B cell (primary cell): ENCODE measurements around the gene JAML. TPM values are rescaled to one million over a fixed set of nuclear protein-coding genes. Genes with fewer than 3 reads are reported as not detected.

Experiments used
- ATAC-seq: fragments of 200-7000 bp; cut with Tn5 transposase; one replicate; pipeline ENCODE4 v1.10.0; 2021; ENCODE audit warnings: low read depth, mild to moderate bottlenecking, moderate number of reproducible peaks, moderate library complexity
- CTCF ChIA-PET: fragments of 350-600 bp; sonication (Branson Sonifier 250); formaldehyde crosslinking; loops from one replicate; lab custom pipeline; 2021; ENCODE audit warnings: antibody characterized with exemption, inconsistent platforms; lab: Charles Lee
- POLR2A ChIA-PET: fragments of 350-600 bp; sonication (Branson Sonifier 250); formaldehyde crosslinking; loops from one replicate; lab custom pipeline; 2021; ENCODE audit warnings: antibody characterized with exemption; lab: Charles Lee
- DNase-seq: peaks from one replicate; pipeline ENCODE4 v3.0.0; 2013
- H2AFZ ChIP-seq: 2 replicates; pipeline ENCODE4 v1.6.1; 2012; ENCODE audit warnings: mild to moderate bottlenecking, low read depth, low read length; ENCODE audit not compliant: insufficient read depth, poor library complexity, severe bottlenecking
- H3K27ac ChIP-seq, 2 donors: 1 replicate in 1 of 2; 2 replicates in 1 of 2; pipeline ENCODE4 v1.5.1; 2012 to 2013; ENCODE audit warnings: low read length in 2 of 2, mild to moderate bottlenecking in 2 of 2, moderate library complexity in 1 of 2
- H3K27me3 ChIP-seq, 4 experiments: fragments of 200-600 bp in 1 of 4; sonication (generic) in 1 of 4; replicated peaks in 1 of 4; 1 replicate in 2 of 4; 2 replicates in 2 of 4; pipeline versions ENCODE4 v1.6.1 to v1.7.0; 2013 to 2016; ENCODE audit warnings: low read length in 3 of 4, mild to moderate bottlenecking in 2 of 4, mixed read lengths in 1 of 4, moderate library complexity in 1 of 4; ENCODE audit not compliant: insufficient read depth in 4 of 4, control insufficient read depth in 3 of 4; ENCODE audit errors: control extremely low read depth in 1 of 4
- H3K36me3 ChIP-seq, 2 experiments: replicated peaks in 1 of 2; 1 replicate in 1 of 2; 2 replicates in 1 of 2; pipeline versions ENCODE4 v1.6.1 to v1.7.1; 2013; ENCODE audit warnings: low read length in 1 of 2; ENCODE audit not compliant: insufficient read depth in 2 of 2, control insufficient read depth in 1 of 2; ENCODE audit errors: control extremely low read depth in 1 of 2, extremely low read depth in 1 of 2
- H3K4me1 ChIP-seq, 2 donors: fragments of 200-600 bp in 1 of 2; sonication (generic) in 1 of 2; 1 replicate in 1 of 2; 2 replicates in 1 of 2; pipeline versions ENCODE4 v1.5.1 to v1.6.1; 2013 to 2017; ENCODE audit warnings: low read length in 2 of 2; ENCODE audit not compliant: control insufficient read depth in 2 of 2, insufficient read depth in 2 of 2
- H3K4me2 ChIP-seq: replicated peaks from 2 replicates; pipeline ENCODE3; 2012; ENCODE audit warnings: mild to moderate bottlenecking, low read depth, low read length; ENCODE audit not compliant: poor library complexity, severe bottlenecking
- H3K4me3 ChIP-seq, 5 experiments: fragments of 200-600 bp in 1 of 5; sonication (generic) in 1 of 5; 1 replicate in 3 of 5; 2 replicates in 2 of 5; pipeline versions ENCODE4 v1.5.1 to v1.7.0; 2011 to 2016; ENCODE audit warnings: low read length in 4 of 5, mild to moderate bottlenecking in 4 of 5, low read depth in 2 of 5, control low read depth in 1 of 5, moderate library complexity in 1 of 5; ENCODE audit not compliant: insufficient read depth in 1 of 5; ENCODE audit errors: control extremely low read depth in 1 of 5, extremely low read depth in 1 of 5
- H3K79me2 ChIP-seq: fragments of 200-600 bp; sonication (generic); one replicate; pipeline ENCODE4 v1.6.0; 2016; ENCODE audit warnings: low read length; ENCODE audit not compliant: control insufficient read depth, insufficient read depth
- H3K9ac ChIP-seq: fragments of 200-600 bp; sonication (generic); 2 replicates; pipeline ENCODE4 v1.6.1; 2017; ENCODE audit warnings: mild to moderate bottlenecking, low read length, moderate library complexity
- H3K9me3 ChIP-seq, 3 donors: one replicate each; pipeline versions ENCODE4 v1.6.1 to v1.7.1; 2013; ENCODE audit warnings: low read length in 2 of 3; ENCODE audit not compliant: control insufficient read depth in 2 of 3, insufficient read depth in 1 of 3; ENCODE audit errors: control extremely low read depth in 1 of 3
- H4K20me1 ChIP-seq: 2 replicates; pipeline ENCODE4 v1.6.0; 2012; ENCODE audit warnings: mild to moderate bottlenecking, low read length; ENCODE audit not compliant: insufficient read depth, control insufficient read depth, poor library complexity, severe bottlenecking
- H3K27ac Mint-ChIP-seq: one replicate; pipeline ENCODE4 v1.8.0; 2021; ENCODE audit warnings: mixed read lengths
- H3K27me3 Mint-ChIP-seq: one replicate; pipeline ENCODE4 v1.8.0; 2021; ENCODE audit warnings: mixed read lengths
- H3K4me1 Mint-ChIP-seq: one replicate; pipeline ENCODE4 v1.8.0; 2021; ENCODE audit warnings: mixed read lengths
- H3K4me3 Mint-ChIP-seq: one replicate; pipeline ENCODE4 v1.8.0; 2021; ENCODE audit warnings: mixed read lengths
- H3K9me3 Mint-ChIP-seq: one replicate; pipeline ENCODE4 v1.8.0; 2022; ENCODE audit warnings: mixed read lengths; ENCODE audit not compliant: insufficient read depth
- CTCF ChIP-seq: fragments of 200-600 bp; IDR thresholded peaks from one replicate; pipeline ENCODE4 v1.8.0; 2022; ENCODE audit warnings: antibody characterized with exemption, mild to moderate bottlenecking
- EZH2 ChIP-seq: IDR thresholded peaks from 2 replicates; pipeline ENCODE4 v1.6.1; 2012; ENCODE audit warnings: borderline replicate concordance, low read depth, mild to moderate bottlenecking, moderate library complexity, low read length; ENCODE audit not compliant: insufficient read depth, poor library complexity, severe bottlenecking
- WGBS: methylation state at CpG from one replicate; pipeline ENCODE4 v1.1.5; 2013; ENCODE audit warnings: missing lambda C conversion rate; ENCODE audit not compliant: insufficient coverage; 5-methylcytosine and 5-hydroxymethylcytosine counted together
- intact Hi-C: fragments of 100-400 bp; cut with micrococcal nuclease; formaldehyde crosslinking; loops from one replicate; pipeline ENCODE4 v1.10.0; 2022
- polyA plus RNA-seq: library from polyadenylated mRNA; depleted of rRNA; stranded (reverse); fragments of >200 nt; gene quantifications from 2 replicates; pipeline ENCODE4 v1.2.3, GENCODE V29; 2012
- total RNA-seq, 2 donors: library from RNA; stranded (reverse); fragments of 120-200 nt in 1 of 2; gene quantifications; 1 replicate in 1 of 2; 2 replicates in 1 of 2; pipeline versions ENCODE4 v1.2.3 to v1.2.4, GENCODE V29; 2013 to 2022

The JAML gene
- total and polyA plus RNA-seq, 2 donors (not counting 1 experiment from before 2014, with no cell fraction given): 1.0 to 9.6 TPM

- Histone ChIP-seq H3K9me3 (peaks cover 0 to 5% (median 0%) of the 10 kb centered on the region in 3 donors), H3K9ac (peak within 1 kb of the TSS; percentile 87), H3K36me3 (no peaks in the 10 kb centered on the region), H4K20me1 (no peaks in the 10 kb centered on the region), H3K79me2 (peaks cover 19% of the 10 kb centered on the region), H3K27ac (peak within 1 kb of the TSS; percentile 91 to 97), H2AFZ (peak within 1 kb of the TSS; percentile 89), H3K4me2 (peak within 1 kb of the TSS; percentile 80), H3K4me3 (peak within 1 kb of the TSS; percentile 96 to 100 (median 97)), H3K27me3 (no peaks in the 10 kb centered on the region), H3K4me1 (peaks cover 6 to 10% of the 10 kb centered on the region in 2 donors)
- H3K27ac Mint-ChIP-seq: peak within 1 kb of the TSS; percentile 99
- peaks cover 13% of the 10 kb centered on the region for H3K4me1 Mint-ChIP-seq
- WGBS: under 1% methylated on average over 26 of the region's 33 CpGs
- intact Hi-C loops: loop anchor here (1.0 to 5.0 kb wide), 5 partner anchors 11 to 185 kb away; partner anchors contain the start of genes KMT2A and UBE4A
- DNase-seq (peak; percentile 95), ATAC-seq (peak; percentile 76)
- H3K9me3 Mint-ChIP-seq: no peaks in the 10 kb centered on the region
- no peak for TF ChIP-seq EZH2
- no peak for TF ChIP-seq CTCF
- H3K27me3 Mint-ChIP-seq: peaks cover 20% of the 10 kb centered on the region
- H3K4me3 Mint-ChIP-seq: peak within 1 kb of the TSS; percentile 98
- ChIA-PET CTCF (interaction anchor here (0.6 to 1.5 kb wide), 8 partner anchors 9 to 180 kb away, joined by 3 to 16 read pairs (median 3); partner anchors contain the start of genes JAML and MPZL2), POLR2A (interaction anchor here (0.6 to 1.0 kb wide), 2 partner anchors 19 to 98 kb away, joined by 3 to 4 read pairs; no protein-coding TSS in a partner anchor)
These were observed 27.2 kb upstream of the JAML start, which contains the start of gene MPZL3 for GRCh38 chr11:118251858-118252652. TSS of gene MPZL3 (minus strand) at chr11:118252365. CDS start at chr11:118252294, 71 bp downstream.

GRCh38 chr11:118247041-118247440 lies 22.2 kb upstream of the JAML start:
- Mint-ChIP-seq H3K27ac (no peak overlapping the region), H3K9me3 (no peaks in the 10 kb centered on the region), H3K4me3 (no peak overlapping the region), H3K27me3 (peaks cover 4% of the 10 kb centered on the region), H3K4me1 (peaks cover 24% of the 10 kb centered on the region)
- Histone ChIP-seq H3K4me1 (peaks cover 8 to 14% of the 10 kb centered on the region in 2 donors), H3K36me3 (no peaks in the 10 kb centered on the region), H3K79me2 (peaks cover 25% of the 10 kb centered on the region), H2AFZ (no peak overlapping the region), H3K4me2 (no peak overlapping the region), H4K20me1 (no peaks in the 10 kb centered on the region), H3K27me3 (no peaks in the 10 kb centered on the region), H3K9ac (no peak overlapping the region), H3K4me3 (no peak overlapping the region), H3K27ac (no peak overlapping the region), H3K9me3 (peaks cover 0 to 3% (median 0%) of the 10 kb centered on the region in 3 donors)
- no CpG with 5 or more reads among the region's 1 CpG for WGBS
- intact Hi-C loops: no loop called here
- TF ChIP-seq EZH2 (no peak), CTCF (no peak)
- no peak for DNase-seq
- ChIA-PET POLR2A (no interaction called here), CTCF (interaction anchor here (2.0 kb wide), 1 partner anchor 49 kb away, joined by 5 read pairs; no protein-coding TSS in a partner anchor)
- no peak for ATAC-seq
